Left lung (tissue), 10 donors: Measurements from ENCODE around the gene ZNF804A. TPM values are rescaled to one million over a fixed set of nuclear protein-coding genes. Genes with fewer than 3 reads are reported as not detected.

Experiments used
- ATAC-seq: fragments of 200-7000 bp; cut with Tn5 transposase; one replicate; pipeline ENCODE4 v1.9.1; 2020; ENCODE audit warnings: moderate library complexity
- DNase-seq, 4 donors: peaks; one replicate each; pipeline ENCODE4 v3.0.0-alpha.2; 2013 to 2020
- H3K27ac ChIP-seq, 2 donors: fragments of 200-600 bp; sonication (generic) in 1 of 2; one replicate each; pipeline versions ENCODE4 v1.5.0 to v1.8.0; 2020 to 2021
- H3K27me3 ChIP-seq, 2 donors: fragments of 200-600 bp; sonication (generic) in 1 of 2; one replicate each; pipeline versions ENCODE4 v1.5.0 to v1.8.0; 2020 to 2021
- H3K36me3 ChIP-seq, 2 donors: fragments of 200-600 bp; sonication (generic) in 1 of 2; one replicate each; pipeline versions ENCODE4 v1.5.0 to v1.8.0; 2020 to 2021
- H3K4me1 ChIP-seq, 2 donors: fragments of 200-600 bp; one replicate each; pipeline ENCODE4 v1.8.0; 2021
- H3K4me3 ChIP-seq, 2 donors: fragments of 200-600 bp; sonication (generic) in 1 of 2; one replicate each; pipeline versions ENCODE4 v1.5.0 to v1.8.0; 2020 to 2021; ENCODE audit warnings: mild to moderate bottlenecking in 1 of 2
- H3K9me3 ChIP-seq, 2 donors: fragments of 200-600 bp; sonication (generic) in 1 of 2; one replicate each; pipeline versions ENCODE4 v1.5.0 to v1.8.0; 2020 to 2021
- intact Hi-C, 2 donors: fragments of 100-400 bp; cut with DNase I; formaldehyde crosslinking; loops; one replicate each; pipeline versions ENCODE4 v1.11.2 to v1.14.2; 2022
- polyA plus RNA-seq, 6 donors: library from polyadenylated mRNA; unstranded; fragments of 120-200 nt; gene quantifications; one replicate each; pipeline ENCODE4 v1.2.1, GENCODE V29; 2013; ENCODE audit not compliant: insufficient read length in 6 of 6
- total RNA-seq, 2 donors: library from RNA; stranded (reverse); fragmentation: NEBNext Ultra II Directional; extraction: Animal tissue kit (Norgen Biotek cat#: 25700); gene quantifications; one replicate each; pipeline ENCODE4 v1.2.1, GENCODE V29; 2021
- TF ChIP-seq, protein P1 (sequence below), 2 donors: fragments of 200-600 bp; sonication (generic) in 1 of 2; IDR thresholded peaks; one replicate each; pipeline versions ENCODE4 v1.5.0 to v1.8.0; 2021; ENCODE audit warnings: antibody characterized with exemption in 2 of 2
- donor health status: DM: no; HTN: yes; CAD: no.
- donor health status: DM: no; HTN: no; CAD: no.

Gene ZNF804A
- total and polyA plus RNA-seq, 8 donors: 0.04 to 0.86 (median 0.09) TPM; not detected in 1

DNA sequence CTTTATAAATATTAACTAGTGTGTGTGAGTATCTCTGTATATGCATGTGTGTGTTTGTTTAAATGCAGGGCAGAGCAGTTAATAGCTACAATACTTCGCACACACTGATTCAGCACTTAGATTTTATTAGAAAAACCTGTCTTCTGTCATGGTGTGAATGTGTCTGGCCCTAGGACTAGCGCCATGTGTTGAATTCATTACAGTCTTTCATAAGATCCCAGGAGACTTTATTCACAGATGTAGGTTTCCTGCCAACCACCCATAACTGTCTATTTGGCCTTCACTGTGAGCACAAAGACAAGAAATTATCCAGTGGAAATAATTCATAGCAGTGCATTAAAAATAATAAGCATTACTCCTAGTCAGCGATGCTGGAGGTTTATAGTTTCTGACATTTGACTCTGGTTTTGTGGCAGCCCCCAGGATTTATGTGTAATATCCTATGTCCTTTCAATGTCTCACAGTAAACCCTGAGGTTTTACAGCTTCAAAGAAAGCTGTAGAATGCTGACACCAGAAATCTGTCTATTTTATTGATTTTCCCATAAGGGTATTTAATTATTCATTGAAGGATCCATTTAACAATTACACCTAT is 93.9 kb downstream of the ZNF804A start:
- DNase-seq (no peak), ATAC-seq (no peak)
- H3K9me3 ChIP-seq: no peaks in the 10 kb centered on the region
- TF ChIP-seq, protein P1, sequence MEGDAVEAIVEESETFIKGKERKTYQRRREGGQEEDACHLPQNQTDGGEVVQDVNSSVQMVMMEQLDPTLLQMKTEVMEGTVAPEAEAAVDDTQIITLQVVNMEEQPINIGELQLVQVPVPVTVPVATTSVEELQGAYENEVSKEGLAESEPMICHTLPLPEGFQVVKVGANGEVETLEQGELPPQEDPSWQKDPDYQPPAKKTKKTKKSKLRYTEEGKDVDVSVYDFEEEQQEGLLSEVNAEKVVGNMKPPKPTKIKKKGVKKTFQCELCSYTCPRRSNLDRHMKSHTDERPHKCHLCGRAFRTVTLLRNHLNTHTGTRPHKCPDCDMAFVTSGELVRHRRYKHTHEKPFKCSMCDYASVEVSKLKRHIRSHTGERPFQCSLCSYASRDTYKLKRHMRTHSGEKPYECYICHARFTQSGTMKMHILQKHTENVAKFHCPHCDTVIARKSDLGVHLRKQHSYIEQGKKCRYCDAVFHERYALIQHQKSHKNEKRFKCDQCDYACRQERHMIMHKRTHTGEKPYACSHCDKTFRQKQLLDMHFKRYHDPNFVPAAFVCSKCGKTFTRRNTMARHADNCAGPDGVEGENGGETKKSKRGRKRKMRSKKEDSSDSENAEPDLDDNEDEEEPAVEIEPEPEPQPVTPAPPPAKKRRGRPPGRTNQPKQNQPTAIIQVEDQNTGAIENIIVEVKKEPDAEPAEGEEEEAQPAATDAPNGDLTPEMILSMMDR (IDR thresholded peaks at IDR 0.05): no peak
- H3K4me1 ChIP-seq: no peaks in the 10 kb centered on the region
- no peak overlapping the region for H3K27ac ChIP-seq
- intact Hi-C loops: no loop called here
- no peak overlapping the region for H3K4me3 ChIP-seq
- no peaks in the 10 kb centered on the region for H3K27me3 ChIP-seq
- no peaks in the 10 kb centered on the region for H3K36me3 ChIP-seq

DNA sequence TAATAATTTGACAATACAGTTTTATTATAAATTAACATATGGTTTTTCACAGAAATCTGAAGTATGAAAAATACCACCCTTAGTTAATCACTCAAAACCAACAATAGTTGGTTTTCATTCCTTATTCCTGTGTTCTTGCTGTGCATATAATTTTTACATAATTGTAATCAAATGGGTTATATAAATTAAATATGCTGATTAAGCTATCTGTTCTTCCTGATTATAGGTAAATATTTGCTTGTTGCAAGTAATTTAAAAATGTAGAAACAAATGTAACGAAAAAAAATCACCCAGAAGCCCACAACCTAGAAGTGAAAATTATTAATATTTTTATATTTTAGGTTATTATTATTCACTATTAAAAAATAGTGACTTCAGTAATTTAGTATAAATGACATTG is 98.3 kb downstream of the ZNF804A start:
- Histone ChIP-seq H3K27me3 (no peaks in the 10 kb centered on the region), H3K36me3 (no peaks in the 10 kb centered on the region), H3K27ac (no peak overlapping the region), H3K4me1 (no peaks in the 10 kb centered on the region), H3K9me3 (no peaks in the 10 kb centered on the region), H3K4me3 (no peak overlapping the region)
- TF ChIP-seq, protein P1 (IDR thresholded peaks at IDR 0.05): no peak
- intact Hi-C loops: no loop called here
- ATAC-seq: no peak
- no peak for DNase-seq

DNA sequence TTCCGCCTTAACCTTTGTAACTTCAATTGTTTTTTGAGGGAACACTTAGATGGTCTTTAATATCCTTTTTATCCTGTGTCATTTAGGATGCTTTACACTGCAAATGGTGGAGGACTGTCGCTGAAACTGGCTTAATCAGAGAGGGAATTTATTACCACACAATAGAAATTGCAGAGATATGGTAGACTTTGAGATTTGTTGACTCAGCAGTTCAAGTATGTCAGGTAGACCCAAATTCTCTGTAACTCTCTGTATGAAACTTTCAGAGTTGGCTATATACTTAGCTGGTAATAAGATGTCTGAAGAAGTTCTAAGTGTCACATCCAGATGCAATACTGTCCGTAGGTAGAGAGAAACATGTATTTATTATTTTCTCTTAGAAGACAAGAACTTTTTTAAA is 100.1 kb downstream of the ZNF804A start:
- Histone ChIP-seq H3K4me1 (no peaks in the 10 kb centered on the region), H3K9me3 (no peaks in the 10 kb centered on the region), H3K4me3 (no peak overlapping the region), H3K27ac (no peak overlapping the region), H3K36me3 (no peaks in the 10 kb centered on the region), H3K27me3 (no peaks in the 10 kb centered on the region)
- TF ChIP-seq, protein P1 (IDR thresholded peaks at IDR 0.05): no peak
- intact Hi-C loops: no loop called here
- DNase-seq (no peak), ATAC-seq (no peak)

- no peak for ATAC-seq
- TF ChIP-seq, protein P1 (IDR thresholded peaks at IDR 0.05): no peak
Observed at GRCh38 chr2:184721881-184722280, 123.6 kb downstream of the ZNF804A start.

GRCh38 chr2:184727813-184728212 is 129.5 kb downstream of the ZNF804A start:
- H3K4me3 ChIP-seq: no peak overlapping the region
- TF ChIP-seq, protein P1 (IDR thresholded peaks at IDR 0.05): no peak
- no peaks in the 10 kb centered on the region for H3K9me3 ChIP-seq
- no peaks in the 10 kb centered on the region for H3K36me3 ChIP-seq
- DNase-seq (no peak), ATAC-seq (no peak)
- no peaks in the 10 kb centered on the region for H3K4me1 ChIP-seq
- intact Hi-C loops: no loop called here
- no peak overlapping the region for H3K27ac ChIP-seq
- no peaks in the 10 kb centered on the region for H3K27me3 ChIP-seq

More at GRCh38 chr2:184721881-184722280, 123.6 kb downstream of the ZNF804A start:
- Histone ChIP-seq H3K9me3 (peaks cover 0 to 13% of the 10 kb centered on the region in 2 donors), H3K27ac (no peak overlapping the region), H3K4me1 (no peaks in the 10 kb centered on the region), H3K4me3 (no peak overlapping the region), H3K27me3 (no peaks in the 10 kb centered on the region), H3K36me3 (no peaks in the 10 kb centered on the region)
- no peak for DNase-seq
- intact Hi-C loops: no loop called here
